A673 (cell line): ENCODE measurements around the gene NAALADL2. TPM values are rescaled to one million over a fixed set of nuclear protein-coding genes. Genes with fewer than 3 reads are reported as not detected.
"Not testable (repeated sequence)": the region's sequence is repeated elsewhere in the genome, so short reads cannot be mapped to it uniquely, and the experiment has no call there.

Source experiments
- BruUV-seq: library from RNA; stranded (reverse); fragments of 400-500 nt; replicated peaks from 2 replicates; lab custom pipeline; 2021; lab: Mats Ljungman, UMichigan
- CTCF ChIA-PET: fragments of 300-600 bp; sonication (Branson Sonifier 250); formaldehyde crosslinking; loops from one replicate; lab custom pipeline; 2022; ENCODE audit warnings: antibody characterized with exemption; lab: Charles Lee
- POLR2A ChIA-PET: fragments of 300-600 bp; sonication (Branson Sonifier 250); formaldehyde crosslinking; loops from one replicate; lab custom pipeline; 2022; ENCODE audit warnings: antibody characterized with exemption; ENCODE audit not compliant: low non-redundant PET; lab: Charles Lee
- DNase-seq: peaks from one replicate; pipeline ENCODE4 v3.0.0-alpha.2; 2015; ENCODE audit warnings: low spot score
- H3K27ac ChIP-seq: fragments of 200-600 bp; sonication (generic); 2 replicates; pipeline ENCODE4 v1.5.1; 2016; ENCODE audit warnings: mixed run types, low read depth, mild to moderate bottlenecking, mixed read lengths, antibody characterized with exemption, low read length; ENCODE audit not compliant: poor library complexity, severe bottlenecking
- H3K27me3 ChIP-seq: fragments of 200-600 bp; sonication (generic); replicated peaks from 2 replicates; pipeline ENCODE4 v1.6.1; 2017; ENCODE audit warnings: mixed run types, low read depth, mild to moderate bottlenecking, mixed read lengths, antibody characterized with exemption, low read length; ENCODE audit not compliant: insufficient read depth, poor library complexity
- H3K36me3 ChIP-seq: fragments of 200-600 bp; sonication (generic); 2 replicates; pipeline ENCODE4 v1.6.1; 2016; ENCODE audit warnings: mixed run types, mild to moderate bottlenecking, mixed read lengths, antibody characterized with exemption, low read length; ENCODE audit not compliant: insufficient read depth, poor library complexity, severe bottlenecking
- H3K4me1 ChIP-seq: fragments of 200-600 bp; sonication (generic); 2 replicates; pipeline ENCODE4 v1.6.1; 2017; ENCODE audit warnings: mixed run types, mild to moderate bottlenecking, mixed read lengths, antibody characterized with exemption, low read length; ENCODE audit not compliant: insufficient read depth, poor library complexity, severe bottlenecking
- H3K4me3 ChIP-seq: fragments of 200-600 bp; sonication (generic); 2 replicates; pipeline ENCODE4 v1.5.1; 2016; ENCODE audit warnings: low read depth, mixed run types, mild to moderate bottlenecking, mixed read lengths, low read length; ENCODE audit not compliant: poor library complexity, severe bottlenecking
- H3K9me3 ChIP-seq: fragments of 200-600 bp; sonication (generic); 2 replicates; pipeline ENCODE4 v1.6.1; 2016; ENCODE audit warnings: mixed run types, low read depth, mild to moderate bottlenecking, mixed read lengths, antibody characterized with exemption, low read length; ENCODE audit not compliant: poor library complexity, severe bottlenecking
- CTCF ChIP-seq: fragments of 300-800, 200-600 bp; sonication (generic); conservative IDR thresholded peaks from 2 replicates; pipeline ENCODE4 v1.5.1; 2017; ENCODE audit warnings: low read depth, mild to moderate bottlenecking, antibody characterized with exemption, low read length, moderate library complexity, mixed read lengths
- EZH2 ChIP-seq: fragments of 200-600 bp; sonication (generic); IDR thresholded peaks from 2 replicates; pipeline ENCODE4 v1.6.1; 2017; ENCODE audit warnings: borderline replicate concordance, low read depth, mild to moderate bottlenecking, mixed read lengths, antibody characterized with exemption, low read length; ENCODE audit not compliant: poor library complexity, severe bottlenecking
- intact Hi-C: fragments of 100-400 bp; cut with micrococcal nuclease; formaldehyde crosslinking; loops from one replicate; pipeline ENCODE4 v1.10.0; 2022; ENCODE audit not compliant: unreplicated experiment
- total RNA-seq: library from RNA; stranded (reverse); gene quantifications from 2 replicates; pipeline ENCODE4 v1.2.3, GENCODE V29; 2021

Gene NAALADL2
- total RNA-seq, 1 experiment from 2014 or later = 0.64 TPM

- no peak for DNase-seq
These were observed 563.6 kb downstream of the NAALADL2 start for GRCh38 chr3:175422744-175423143.

GRCh38 chr3:175423848-175424247 is 564.7 kb downstream of the NAALADL2 start:
- H3K36me3 ChIP-seq, H3K4me1 ChIP-seq, H3K9me3 ChIP-seq, H3K27ac ChIP-seq, POLR2A ChIA-PET, CTCF ChIA-PET, DNase-seq, H3K4me3 ChIP-seq, BruUV-seq, intact Hi-C loops, H3K27me3 ChIP-seq: not testable (repeated sequence)

More at GRCh38 chr3:175422744-175423143, 563.6 kb downstream of the NAALADL2 start:
- ChIA-PET POLR2A (no interaction called here), CTCF (interaction anchor here (0.6 to 0.7 kb wide), 4 partner anchors 518 to 1337 kb away, joined by 3 to 10 read pairs (median 4); no protein-coding TSS in a partner anchor)
- Histone ChIP-seq H3K4me3 (no peak overlapping the region), H3K27ac (no peak overlapping the region), H3K36me3 (no peaks in the 10 kb centered on the region), H3K9me3 (no peaks in the 10 kb centered on the region), H3K4me1 (no peaks in the 10 kb centered on the region), H3K27me3 (no peaks in the 10 kb centered on the region)
- TF ChIP-seq EZH2 (no peak), CTCF (no peak)
- intact Hi-C loops = no loop called here
- no TSS peak for BruUV-seq

GRCh38 chr3:175426805-175427204 is 567.7 kb downstream of the NAALADL2 start:
- CTCF ChIA-PET = no interaction called here
- no peak for DNase-seq
- no peaks in the 10 kb centered on the region for H3K9me3 ChIP-seq
- POLR2A ChIA-PET = no interaction called here
- BruUV-seq = no TSS peak
- no peak overlapping the region for H3K27ac ChIP-seq
- H3K4me3 ChIP-seq = no peak overlapping the region
- H3K36me3 ChIP-seq = no peaks in the 10 kb centered on the region
- intact Hi-C loops = no loop called here
- peaks cover 1% of the 10 kb centered on the region for H3K4me1 ChIP-seq
- H3K27me3 ChIP-seq = no peaks in the 10 kb centered on the region
- TF ChIP-seq EZH2 = no peak
- no peak for TF ChIP-seq CTCF

- Histone ChIP-seq H3K27me3 (no peaks in the 10 kb centered on the region), H3K9me3 (no peaks in the 10 kb centered on the region), H3K4me1 (peaks cover 11% of the 10 kb centered on the region), H3K36me3 (no peaks in the 10 kb centered on the region), H3K4me3 (no peak overlapping the region), H3K27ac (no peak overlapping the region)
- ChIA-PET POLR2A (no interaction called here), CTCF (no interaction called here)
- TF ChIP-seq CTCF (no peak), EZH2 (no peak)
- no peak for DNase-seq
- intact Hi-C loops = no loop called here
- BruUV-seq = no TSS peak
These were observed 569.3 kb downstream of the NAALADL2 start for GRCh38 chr3:175428466-175428865.
